Measurements from ENCODE around the gene ANGEL1. TPM values are rescaled to one million over a fixed set of nuclear protein-coding genes. Genes with fewer than 3 reads are reported as not detected.

The ANGEL1 gene
- total RNA-seq, 1 donor = 6.7 TPM

GRCh38 chr14:76777721-76778120 is 35.0 kb downstream of the ANGEL1 start:
- H3K9me3 ChIP-seq (ENCODE audit: low read depth, low read length) = no peaks in the 10 kb centered on the region
- no peaks in the 10 kb centered on the region for H3K27me3 ChIP-seq (ENCODE audit: insufficient read depth, low read length)
- no peak overlapping the region for H3K4me3 ChIP-seq (ENCODE audit: low read length)
- peaks cover 49% of the 10 kb centered on the region for H3K4me1 ChIP-seq (ENCODE audit: insufficient read depth, low read length)

GRCh38 chr14:76776428-76777251 is 36.0 kb downstream of the ANGEL1 start:
- H3K4me3 ChIP-seq (ENCODE audit: low read length) = no peak overlapping the region
- H3K9me3 ChIP-seq (ENCODE audit: low read depth, low read length) = no peaks in the 10 kb centered on the region
- peaks cover 49% of the 10 kb centered on the region for H3K4me1 ChIP-seq (ENCODE audit: insufficient read depth, low read length)
- H3K27me3 ChIP-seq (ENCODE audit: insufficient read depth, low read length) = no peaks in the 10 kb centered on the region

- peaks cover 56% of the 10 kb centered on the region for H3K4me1 ChIP-seq (ENCODE audit: insufficient read depth, low read length)
- no peak overlapping the region for H3K4me3 ChIP-seq (ENCODE audit: low read length)
- H3K9me3 ChIP-seq (ENCODE audit: low read depth, low read length) = no peaks in the 10 kb centered on the region
- H3K27me3 ChIP-seq (ENCODE audit: insufficient read depth, low read length) = no peaks in the 10 kb centered on the region
These were observed 36.8 kb downstream of the ANGEL1 start for GRCh38 chr14:76775695-76776427.

- Histone ChIP-seq H3K27me3 (ENCODE audit: insufficient read depth, low read length) (no peaks in the 10 kb centered on the region), H3K4me1 (ENCODE audit: insufficient read depth, low read length) (peaks cover 58% of the 10 kb centered on the region), H3K4me3 (ENCODE audit: low read length) (no peak overlapping the region), H3K9me3 (ENCODE audit: low read depth, low read length) (no peaks in the 10 kb centered on the region)
These were observed 37.6 kb downstream of the ANGEL1 start for GRCh38 chr14:76774821-76775694.

GRCh38 chr14:76773956-76774820 is 38.5 kb downstream of the ANGEL1 start:
- Histone ChIP-seq H3K4me3 (ENCODE audit: low read length) (no peak overlapping the region), H3K4me1 (ENCODE audit: insufficient read depth, low read length) (peaks cover 67% of the 10 kb centered on the region), H3K27me3 (ENCODE audit: insufficient read depth, low read length) (no peaks in the 10 kb centered on the region), H3K9me3 (ENCODE audit: low read depth, low read length) (no peaks in the 10 kb centered on the region)

GRCh38 chr14:76773188-76773885 is 39.3 kb downstream of the ANGEL1 start:
- H3K9me3 ChIP-seq (ENCODE audit: low read depth, low read length) = no peaks in the 10 kb centered on the region
- H3K27me3 ChIP-seq (ENCODE audit: insufficient read depth, low read length) = no peaks in the 10 kb centered on the region
- H3K4me3 ChIP-seq (ENCODE audit: low read length) = no peak overlapping the region
- H3K4me1 ChIP-seq (ENCODE audit: insufficient read depth, low read length) = peaks cover 76% of the 10 kb centered on the region

- Histone ChIP-seq H3K4me1 (ENCODE audit: insufficient read depth, low read length) (peaks cover 80% of the 10 kb centered on the region), H3K4me3 (ENCODE audit: low read length) (no peak overlapping the region)
These were observed 40.1 kb downstream of the ANGEL1 start for GRCh38 chr14:76772300-76773187.

GRCh38 chr14:76771437-76771980 is 41.2 kb downstream of the ANGEL1 start:
- Histone ChIP-seq H3K4me1 (ENCODE audit: insufficient read depth, low read length) (peaks cover 76% of the 10 kb centered on the region), H3K9me3 (ENCODE audit: low read depth, low read length) (no peaks in the 10 kb centered on the region), H3K4me3 (ENCODE audit: low read length) (no peak overlapping the region), H3K27me3 (ENCODE audit: insufficient read depth, low read length) (no peaks in the 10 kb centered on the region)

More at GRCh38 chr14:76772300-76773187, 40.1 kb downstream of the ANGEL1 start:
- H3K9me3 ChIP-seq (ENCODE audit: low read depth, low read length) = no peaks in the 10 kb centered on the region
- no peaks in the 10 kb centered on the region for H3K27me3 ChIP-seq (ENCODE audit: insufficient read depth, low read length)

GRCh38 chr14:76770521-76771436 is 41.9 kb downstream of the ANGEL1 start:
- Histone ChIP-seq H3K4me1 (ENCODE audit: insufficient read depth, low read length) (peaks cover 73% of the 10 kb centered on the region), H3K4me3 (ENCODE audit: low read length) (no peak overlapping the region), H3K27me3 (ENCODE audit: insufficient read depth, low read length) (no peaks in the 10 kb centered on the region), H3K9me3 (ENCODE audit: low read depth, low read length) (no peaks in the 10 kb centered on the region)

GRCh38 chr14:76769636-76770292 is 42.9 kb downstream of the ANGEL1 start:
- H3K4me1 ChIP-seq (ENCODE audit: insufficient read depth, low read length) = peaks cover 70% of the 10 kb centered on the region
- no peaks in the 10 kb centered on the region for H3K27me3 ChIP-seq (ENCODE audit: insufficient read depth, low read length)
- no peaks in the 10 kb centered on the region for H3K9me3 ChIP-seq (ENCODE audit: low read depth, low read length)
- no peak overlapping the region for H3K4me3 ChIP-seq (ENCODE audit: low read length)

GRCh38 chr14:76768671-76769500 is 43.8 kb downstream of the ANGEL1 start:
- H3K27me3 ChIP-seq (ENCODE audit: insufficient read depth, low read length) = no peaks in the 10 kb centered on the region
- no peak overlapping the region for H3K4me3 ChIP-seq (ENCODE audit: low read length)
- peaks cover 66% of the 10 kb centered on the region for H3K4me1 ChIP-seq (ENCODE audit: insufficient read depth, low read length)

More at GRCh38 chr14:76768671-76769500, 43.8 kb downstream of the ANGEL1 start:
- H3K9me3 ChIP-seq (ENCODE audit: low read depth, low read length) = no peaks in the 10 kb centered on the region
